HUES6 (cell line): ENCODE measurements around the gene FBRSL1.

Experiments
- H3K27ac ChIP-seq: 2 replicates; pipeline ENCODE4 v1.7.0; 2013; ENCODE audit warnings: low read depth, mild to moderate bottlenecking, low read length, inconsistent platforms
- H3K27me3 ChIP-seq: 2 replicates; pipeline ENCODE4 v1.6.1; 2013; ENCODE audit warnings: low read length; ENCODE audit not compliant: control insufficient read depth, insufficient read depth
- H3K36me3 ChIP-seq: 2 replicates; pipeline ENCODE4 v1.6.1; 2013; ENCODE audit warnings: low read length; ENCODE audit not compliant: control insufficient read depth, insufficient read depth
- H3K4me1 ChIP-seq: 2 replicates; pipeline ENCODE4 v1.6.1; 2013; ENCODE audit warnings: low read length; ENCODE audit not compliant: control insufficient read depth, insufficient read depth
- H3K4me3 ChIP-seq: 2 replicates; pipeline ENCODE4 v1.5.1; 2013; ENCODE audit warnings: low read depth, low read length
- H3K9ac ChIP-seq: one replicate; pipeline ENCODE4 v1.6.1; 2013; ENCODE audit warnings: mild to moderate bottlenecking, low read length
- H3K9me3 ChIP-seq: 2 replicates; pipeline ENCODE4 v1.6.1; 2013; ENCODE audit warnings: low read depth, low read length; ENCODE audit not compliant: control insufficient read depth, insufficient read depth

Gene FBRSL1

DNA sequence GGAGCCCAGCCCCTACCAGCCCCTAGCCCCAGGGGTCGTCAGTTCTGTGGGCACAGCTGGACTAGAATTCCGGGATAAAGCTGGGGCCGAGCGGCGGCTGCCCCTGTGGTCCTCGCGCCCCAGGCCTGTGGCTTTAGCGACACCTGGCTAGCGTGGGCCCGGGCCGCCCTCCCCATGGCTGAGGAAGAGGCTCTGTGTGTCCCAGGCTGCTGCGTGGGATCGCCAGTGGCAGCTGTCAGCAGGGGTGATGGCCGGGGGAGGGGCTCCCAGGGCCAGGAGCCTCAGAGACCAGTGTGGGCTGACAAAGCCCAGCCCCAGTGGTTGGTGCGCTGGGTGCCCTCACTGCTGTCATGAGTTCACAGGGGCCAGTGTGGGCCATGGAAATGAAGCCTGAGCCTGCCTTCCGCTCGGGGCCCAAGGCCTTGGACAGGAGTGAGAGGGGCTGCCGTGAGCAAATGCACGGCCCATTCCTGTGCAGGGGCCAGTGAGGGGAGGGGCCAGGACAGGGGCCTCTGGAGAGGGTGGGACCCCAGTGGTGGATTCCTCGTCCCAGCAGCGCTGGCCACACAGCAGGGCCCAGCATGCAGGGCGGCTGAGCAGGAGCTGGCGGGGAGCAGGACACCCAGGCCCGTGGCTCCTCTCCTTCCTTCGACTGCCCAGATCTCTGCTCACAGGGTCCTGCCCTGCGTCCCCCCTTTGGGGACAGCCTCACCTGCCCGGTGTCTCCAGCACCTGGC lies 11.4 kb downstream of the FBRSL1 start:
- Histone ChIP-seq H3K36me3 (no peaks in the 10 kb centered on the region), H3K9ac (no peak overlapping the region), H3K27ac (no peak overlapping the region), H3K4me1 (peaks cover 49% of the 10 kb centered on the region), H3K4me3 (no peak overlapping the region), H3K27me3 (no peaks in the 10 kb centered on the region), H3K9me3 (no peaks in the 10 kb centered on the region)

GRCh38 chr12:132502149-132502881 lies 12.4 kb downstream of the FBRSL1 start:
- H3K4me3 ChIP-seq = no peak overlapping the region
- no peaks in the 10 kb centered on the region for H3K9me3 ChIP-seq
- H3K27ac ChIP-seq = no peak overlapping the region
- peaks cover 58% of the 10 kb centered on the region for H3K4me1 ChIP-seq
- no peaks in the 10 kb centered on the region for H3K27me3 ChIP-seq
- no peaks in the 10 kb centered on the region for H3K36me3 ChIP-seq
- H3K9ac ChIP-seq = no peak overlapping the region

GRCh38 chr12:132502882-132503193 lies 12.9 kb downstream of the FBRSL1 start:
- Histone ChIP-seq H3K9me3 (no peaks in the 10 kb centered on the region), H3K27ac (no peak overlapping the region), H3K36me3 (no peaks in the 10 kb centered on the region), H3K4me1 (peaks cover 63% of the 10 kb centered on the region), H3K27me3 (no peaks in the 10 kb centered on the region), H3K9ac (no peak overlapping the region), H3K4me3 (no peak overlapping the region)

GRCh38 chr12:132503618-132504204 lies 13.8 kb downstream of the FBRSL1 start:
- Histone ChIP-seq H3K9me3 (no peaks in the 10 kb centered on the region), H3K4me1 (peaks cover 65% of the 10 kb centered on the region), H3K27ac (no peak overlapping the region), H3K4me3 (no peak overlapping the region), H3K27me3 (no peaks in the 10 kb centered on the region), H3K36me3 (peaks cover 5% of the 10 kb centered on the region; the same call in 1 of the 2 replicates), H3K9ac (no peak overlapping the region)

DNA sequence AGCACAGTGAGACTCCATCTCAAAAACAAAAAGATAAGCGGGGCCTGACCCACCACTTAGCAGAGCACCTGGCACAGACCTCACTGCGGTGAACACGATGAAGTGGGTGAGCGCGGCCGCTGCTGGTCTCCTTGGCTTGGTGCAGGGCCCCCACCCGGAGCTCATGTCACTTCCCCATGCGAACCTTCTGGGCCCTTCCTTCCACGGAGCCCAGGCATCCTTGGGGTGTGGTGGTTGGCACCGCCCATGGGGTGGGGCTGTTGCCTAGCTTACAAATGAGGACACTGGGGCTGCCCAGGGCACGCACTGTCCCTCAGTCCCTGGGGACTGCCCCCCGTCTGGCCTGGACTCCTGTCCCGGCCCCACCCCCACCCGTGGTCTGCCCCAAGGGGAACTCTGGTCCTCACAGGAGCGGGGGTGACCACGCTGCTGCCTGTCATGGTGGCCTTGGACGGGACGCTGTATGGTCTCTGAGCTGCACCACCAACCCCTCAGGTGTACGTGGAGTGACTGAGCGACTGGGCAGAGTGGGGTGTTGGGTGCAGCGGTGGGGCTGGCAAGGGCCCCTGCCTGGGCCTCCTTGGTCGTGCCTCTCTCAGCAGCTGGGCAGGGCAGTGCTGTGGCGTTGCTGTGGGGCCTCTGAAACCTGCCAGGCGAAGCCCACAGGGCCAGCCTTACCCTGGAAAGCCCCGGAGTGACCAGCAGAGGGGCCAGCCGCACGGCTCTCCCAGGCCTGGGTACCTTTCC lies 15.3 kb downstream of the FBRSL1 start:
- Histone ChIP-seq H3K36me3 (peaks cover 5% of the 10 kb centered on the region; the same call in 1 of the 2 replicates), H3K9ac (no peak overlapping the region), H3K27me3 (no peaks in the 10 kb centered on the region), H3K27ac (no peak overlapping the region), H3K4me1 (peaks cover 61% of the 10 kb centered on the region), H3K9me3 (no peaks in the 10 kb centered on the region), H3K4me3 (no peak overlapping the region)

- H3K9ac ChIP-seq = no peak overlapping the region
Measured at GRCh38 chr12:132505852-132506219, 15.9 kb downstream of the FBRSL1 start.

GRCh38 chr12:132506328-132507160 lies 16.6 kb downstream of the FBRSL1 start:
- Histone ChIP-seq H3K27ac (peak overlapping the region; percentile 0; the same call in 1 of the 2 replicates), H3K9me3 (no peaks in the 10 kb centered on the region), H3K4me1 (peaks cover 49% of the 10 kb centered on the region), H3K4me3 (peak overlapping the region; percentile 15; the same call in 1 of the 2 replicates), H3K9ac (peak overlapping the region; percentile 10), H3K36me3 (peaks cover 5% of the 10 kb centered on the region; the same call in 1 of the 2 replicates), H3K27me3 (no peaks in the 10 kb centered on the region)

More at GRCh38 chr12:132505852-132506219, 15.9 kb downstream of the FBRSL1 start:
- Histone ChIP-seq H3K27me3 (no peaks in the 10 kb centered on the region), H3K36me3 (peaks cover 5% of the 10 kb centered on the region; the same call in 1 of the 2 replicates), H3K4me1 (peaks cover 56% of the 10 kb centered on the region), H3K9me3 (no peaks in the 10 kb centered on the region), H3K4me3 (no peak overlapping the region), H3K27ac (no peak overlapping the region)

DNA sequence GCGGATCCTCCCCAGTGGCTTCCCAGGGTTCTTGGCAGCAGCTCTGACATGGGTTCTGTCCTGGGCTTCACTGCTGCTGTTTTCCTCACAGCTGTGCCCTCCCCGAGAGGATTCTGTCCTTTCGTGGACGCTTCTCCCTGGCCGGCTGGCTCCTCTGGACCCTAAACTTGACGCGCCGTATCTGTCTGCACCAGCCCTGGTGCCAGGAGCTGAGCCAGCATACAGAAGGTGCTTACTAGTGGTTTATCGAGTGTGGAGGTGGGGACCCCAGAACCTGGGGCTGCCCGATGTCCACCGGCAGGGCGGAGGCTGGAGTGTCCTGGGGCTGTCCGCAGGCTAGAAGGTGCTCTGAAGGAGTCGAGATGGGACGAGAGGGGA lies 17.2 kb downstream of the FBRSL1 start:
- Histone ChIP-seq H3K4me3 (peak overlapping the region; percentile 15; the same call in 1 of the 2 replicates), H3K36me3 (peaks cover 5% of the 10 kb centered on the region; the same call in 1 of the 2 replicates), H3K27me3 (no peaks in the 10 kb centered on the region), H3K9me3 (no peaks in the 10 kb centered on the region), H3K4me1 (peaks cover 43% of the 10 kb centered on the region), H3K9ac (no peak overlapping the region), H3K27ac (no peak overlapping the region; the same call in 1 of the 2 replicates)

GRCh38 chr12:132507656-132508490 lies 17.9 kb downstream of the FBRSL1 start:
- Histone ChIP-seq H3K9ac (no peak overlapping the region), H3K27ac (no peak overlapping the region), H3K36me3 (peaks cover 5% of the 10 kb centered on the region; the same call in 1 of the 2 replicates), H3K9me3 (no peaks in the 10 kb centered on the region), H3K4me3 (no peak overlapping the region), H3K27me3 (no peaks in the 10 kb centered on the region), H3K4me1 (peaks cover 37% of the 10 kb centered on the region)

GRCh38 chr12:132508491-132508740 lies 18.5 kb downstream of the FBRSL1 start:
- H3K4me1 ChIP-seq = peaks cover 32% of the 10 kb centered on the region

More at GRCh38 chr12:132508491-132508740, 18.5 kb downstream of the FBRSL1 start:
- Histone ChIP-seq H3K36me3 (peaks cover 5% of the 10 kb centered on the region; the same call in 1 of the 2 replicates), H3K4me3 (no peak overlapping the region), H3K27ac (no peak overlapping the region), H3K9ac (no peak overlapping the region), H3K9me3 (no peaks in the 10 kb centered on the region), H3K27me3 (no peaks in the 10 kb centered on the region)
